Nephron progenitor cell (in vitro differentiated cells): ENCODE measurements around the gene SPPL2B.
A peak's percentile ranks its signal among the peaks of the same experiment; 100 is the strongest.
"Not testable (repeated sequence)": the region's sequence is repeated elsewhere in the genome, so short reads cannot be mapped to it uniquely, and the experiment has no call there.

ENCODE experiments used
- DNase-seq: peaks from one replicate; pipeline ENCODE4 v3.0.0; 2021
- H3K27ac Mint-ChIP-seq: 2 replicates; pipeline ENCODE4 v1.8.0; 2021; ENCODE audit warnings: mild to moderate bottlenecking, moderate library complexity, mixed read lengths
- H3K27me3 Mint-ChIP-seq: 2 replicates; pipeline ENCODE4 v1.8.0; 2021; ENCODE audit warnings: mild to moderate bottlenecking, low read depth, mixed read lengths; ENCODE audit not compliant: poor library complexity
- H3K36me3 Mint-ChIP-seq: 2 replicates; pipeline ENCODE4 v1.8.0; 2021; ENCODE audit warnings: low read depth, mixed read lengths
- H3K4me1 Mint-ChIP-seq: 2 replicates; pipeline ENCODE4 v1.8.0; 2021; ENCODE audit warnings: mixed read lengths
- H3K4me3 Mint-ChIP-seq: 2 replicates; pipeline ENCODE4 v1.8.0; 2021; ENCODE audit warnings: mild to moderate bottlenecking, moderate library complexity, mixed read lengths
- H3K9me3 Mint-ChIP-seq: 2 replicates; pipeline ENCODE4 v1.8.0; 2021; ENCODE audit warnings: mild to moderate bottlenecking, moderate library complexity, mixed read lengths
- CTCF ChIP-seq: fragments of 200-600 bp; sonication (generic); IDR thresholded peaks from 2 replicates; pipeline ENCODE4 v1.5.0; 2021; ENCODE audit warnings: antibody characterized with exemption

SPPL2B gene

GRCh38 chr19:2394442-2395292, 66.2 kb downstream of the SPPL2B start:
- H3K4me1 Mint-ChIP-seq: peaks cover 17% of the 10 kb centered on the region
- no peaks in the 10 kb centered on the region for H3K36me3 Mint-ChIP-seq
- TF ChIP-seq CTCF: no peak
- peaks cover 7% of the 10 kb centered on the region for H3K27me3 Mint-ChIP-seq
- H3K27ac Mint-ChIP-seq: no peak overlapping the region
- H3K9me3 Mint-ChIP-seq: peaks cover 9% of the 10 kb centered on the region
- H3K4me3 Mint-ChIP-seq: no peak overlapping the region
- DNase-seq: no peak

- Mint-ChIP-seq H3K4me3 (peak overlapping the region; percentile 11), H3K4me1 (peaks cover 15% of the 10 kb centered on the region), H3K27ac (peak overlapping the region; percentile 54)
- not testable (repeated sequence) for DNase-seq, H3K27me3 Mint-ChIP-seq, H3K36me3 Mint-ChIP-seq, H3K9me3 Mint-ChIP-seq
Measured at GRCh38 chr19:2395293-2395829, 66.9 kb downstream of the SPPL2B start.

GRCh38 chr19:2397173-2397572, 68.7 kb downstream of the SPPL2B start:
- DNase-seq, H3K9me3 Mint-ChIP-seq, H3K27ac Mint-ChIP-seq, H3K4me3 Mint-ChIP-seq, H3K36me3 Mint-ChIP-seq, H3K27me3 Mint-ChIP-seq: not testable (repeated sequence)
- peaks cover 11% of the 10 kb centered on the region for H3K4me1 Mint-ChIP-seq

GRCh38 chr19:2398735-2399305, 70.3 kb downstream of the SPPL2B start:
- Mint-ChIP-seq H3K27ac (no peak overlapping the region), H3K4me1 (peaks cover 11% of the 10 kb centered on the region), H3K4me3 (no peak overlapping the region), H3K27me3 (peaks cover 12% of the 10 kb centered on the region), H3K36me3 (no peaks in the 10 kb centered on the region), H3K9me3 (peaks cover 8% of the 10 kb centered on the region)
- DNase-seq: no peak
- TF ChIP-seq CTCF: no peak

- no peak for TF ChIP-seq CTCF
- H3K36me3 Mint-ChIP-seq: no peaks in the 10 kb centered on the region
- H3K27me3 Mint-ChIP-seq: peaks cover 12% of the 10 kb centered on the region
- peaks cover 15% of the 10 kb centered on the region for H3K9me3 Mint-ChIP-seq
- no peak for DNase-seq
- no peak overlapping the region for H3K27ac Mint-ChIP-seq
- H3K4me1 Mint-ChIP-seq: peaks cover 11% of the 10 kb centered on the region
- H3K4me3 Mint-ChIP-seq: no peak overlapping the region
Measured at GRCh38 chr19:2399582-2399981, 71.1 kb downstream of the SPPL2B start.
